ENCODE measurements around the gene STYXL1.

The STYXL1 gene

GRCh38 chr7:76050545-76050944, 2.7 kb upstream of the STYXL1 start:
- Histone ChIP-seq H4K20me1 (ENCODE audit: control insufficient read depth, insufficient read depth, low read depth, low read length) (peaks cover 22% of the 10 kb centered on the region; the same call in 1 of the 2 replicates), H3K4me3 (ENCODE audit: low read length) (no peak overlapping the region), H3K4me2 (ENCODE audit: low read length) (peak overlapping the region; percentile 80; the same call in 1 of the 2 replicates), H3K4me1 (ENCODE audit: control insufficient read depth, low read length) (peaks cover 38% of the 10 kb centered on the region), H3K27ac (ENCODE audit: low read depth, low read length) (no peak overlapping the region), H3K9me3 (ENCODE audit: control insufficient read depth, insufficient read depth, low read length) (no peaks in the 10 kb centered on the region), H3K79me2 (ENCODE audit: control insufficient read depth, low read length) (peaks cover 100% of the 10 kb centered on the region), H3K27me3 (ENCODE audit: control insufficient read depth, low read length) (no peaks in the 10 kb centered on the region), H3F3A (ENCODE audit: control insufficient read depth, insufficient read depth) (no peaks in the 10 kb centered on the region), H3K36me3 (ENCODE audit: control insufficient read depth, low read length) (peaks cover 84% of the 10 kb centered on the region), H3K9me2 (replicated peaks; ENCODE audit: control insufficient read depth, low read length) (no peaks in the 10 kb centered on the region)
- TF ChIP-seq CTCF (IDR thresholded peaks at IDR 0.05; ENCODE audit: low read depth, low read length, poor library complexity, severe bottlenecking) = no peak
- TF ChIP-seq EZH2phosphoT487 (IDR thresholded peaks at IDR 0.05; ENCODE audit: borderline replicate concordance, low read length) = no peak

GRCh38 chr7:76049295-76049694, 1.5 kb upstream of the STYXL1 start:
- Histone ChIP-seq H3K79me2 (ENCODE audit: control insufficient read depth, low read length) (peaks cover 100% of the 10 kb centered on the region), H3K4me1 (ENCODE audit: control insufficient read depth, low read length) (peaks cover 45% of the 10 kb centered on the region), H3F3A (ENCODE audit: control insufficient read depth, insufficient read depth) (no peaks in the 10 kb centered on the region), H3K9me2 (replicated peaks; ENCODE audit: control insufficient read depth, low read length) (no peaks in the 10 kb centered on the region), H3K27me3 (ENCODE audit: control insufficient read depth, low read length) (no peaks in the 10 kb centered on the region), H3K36me3 (ENCODE audit: control insufficient read depth, low read length) (peaks cover 82% of the 10 kb centered on the region), H3K27ac (ENCODE audit: low read depth, low read length) (peak overlapping the region; percentile 77; the same call in 1 of the 2 replicates), H3K9me3 (ENCODE audit: control insufficient read depth, insufficient read depth, low read length) (no peaks in the 10 kb centered on the region), H3K4me2 (ENCODE audit: low read length) (peak overlapping the region; percentile 80), H3K4me3 (ENCODE audit: low read length) (peak overlapping the region; percentile 86), H4K20me1 (ENCODE audit: control insufficient read depth, insufficient read depth, low read depth, low read length) (peaks cover 20% of the 10 kb centered on the region; the same call in 1 of the 2 replicates)
- no peak for TF ChIP-seq CTCF (IDR thresholded peaks at IDR 0.05; ENCODE audit: low read depth, low read length, poor library complexity, severe bottlenecking)
- TF ChIP-seq EZH2phosphoT487 (IDR thresholded peaks at IDR 0.05; ENCODE audit: borderline replicate concordance, low read length) = no peak

- H4K20me1 ChIP-seq (ENCODE audit: control insufficient read depth, insufficient read depth, low read depth, low read length) = peaks cover 16% of the 10 kb centered on the region; the same call in 1 of the 2 replicates
- H3K4me2 ChIP-seq (ENCODE audit: low read length) = peak overlapping the region; percentile 80
Observed at GRCh38 chr7:76048668-76048988, 828 bp upstream of the STYXL1 start.

More at GRCh38 chr7:76048668-76048988, 828 bp upstream of the STYXL1 start:
- Histone ChIP-seq H3K4me3 (ENCODE audit: low read length) (peak overlapping the region; percentile 86), H3K27ac (ENCODE audit: low read depth, low read length) (peak overlapping the region; percentile 77), H3K79me2 (ENCODE audit: control insufficient read depth, low read length) (peaks cover 100% of the 10 kb centered on the region), H3K27me3 (ENCODE audit: control insufficient read depth, low read length) (no peaks in the 10 kb centered on the region), H3K4me1 (ENCODE audit: control insufficient read depth, low read length) (peaks cover 40% of the 10 kb centered on the region), H3F3A (ENCODE audit: control insufficient read depth, insufficient read depth) (no peaks in the 10 kb centered on the region), H3K9me2 (replicated peaks; ENCODE audit: control insufficient read depth, low read length) (no peaks in the 10 kb centered on the region), H3K36me3 (ENCODE audit: control insufficient read depth, low read length) (peaks cover 75% of the 10 kb centered on the region), H3K9me3 (ENCODE audit: control insufficient read depth, insufficient read depth, low read length) (no peaks in the 10 kb centered on the region)
- TF ChIP-seq EZH2phosphoT487 (IDR thresholded peaks at IDR 0.05; ENCODE audit: borderline replicate concordance, low read length) (no peak), CTCF (IDR thresholded peaks at IDR 0.05; ENCODE audit: low read depth, low read length, poor library complexity, severe bottlenecking) (peak; percentile 37)
